Neural progenitor cell (in vitro differentiated cells): ENCODE measurements around the gene HYCC1. TPM values are rescaled to one million over a fixed set of nuclear protein-coding genes. Genes with fewer than 3 reads are reported as not detected.
"Not testable (repeated sequence)": the region's sequence is repeated elsewhere in the genome, so short reads cannot be mapped to it uniquely, and the experiment has no call there.

ENCODE experiments used
- DNase-seq: peaks from one replicate; pipeline ENCODE4 v3.0.0-alpha.2; 2016; ENCODE audit warnings: low spot score
- H2AFZ ChIP-seq: fragments of 200-600 bp; sonication (generic); replicated peaks from 2 replicates; pipeline ENCODE4 v1.6.1; 2016; ENCODE audit warnings: antibody characterized with exemption
- H3F3A ChIP-seq: fragments of 200-600 bp; sonication (generic); 2 replicates; pipeline ENCODE4 v1.6.1; 2016; ENCODE audit warnings: antibody characterized with exemption, low read depth
- H3K27ac ChIP-seq: fragments of 200-600 bp; sonication (generic); 2 replicates; pipeline ENCODE4 v1.5.1; 2016; ENCODE audit warnings: mild to moderate bottlenecking
- H3K27me3 ChIP-seq: fragments of 200-600 bp; sonication (generic); 2 replicates; pipeline ENCODE4 v1.6.1; 2016; ENCODE audit warnings: mild to moderate bottlenecking, moderate library complexity
- H3K36me3 ChIP-seq: fragments of 200-600 bp; sonication (generic); 2 replicates; pipeline ENCODE4 v1.5.1; 2016
- H3K4me1 ChIP-seq: fragments of 200-600 bp; sonication (generic); 2 replicates; pipeline ENCODE4 v1.6.1; 2016; ENCODE audit warnings: mixed run types
- H3K4me2 ChIP-seq: fragments of 200-600 bp; sonication (generic); 2 replicates; pipeline ENCODE4 v1.6.1; 2016
- H3K4me3 ChIP-seq: fragments of 200-600 bp; sonication (generic); 2 replicates; pipeline ENCODE4 v1.5.1; 2016
- H3K79me2 ChIP-seq: fragments of 200-600 bp; sonication (generic); 2 replicates; pipeline ENCODE4 v1.6.1; 2016; ENCODE audit warnings: low read depth
- H3K9ac ChIP-seq: fragments of 200-600 bp; sonication (generic); 2 replicates; pipeline ENCODE4 v1.6.1; 2016
- H3K9me3 ChIP-seq: fragments of 200-600 bp; sonication (generic); 2 replicates; pipeline ENCODE4 v1.5.1; 2016; ENCODE audit warnings: low read depth
- H4K20me1 ChIP-seq: fragments of 200-600 bp; sonication (generic); 2 replicates; pipeline ENCODE4 v1.6.1; 2016; ENCODE audit warnings: low read depth
- H3K27ac Mint-ChIP-seq: 3 replicates; pipeline ENCODE4 v1.8.0; 2021; ENCODE audit warnings: mixed read lengths
- H3K27me3 Mint-ChIP-seq: 2 replicates; pipeline ENCODE4 v1.8.0; 2022; ENCODE audit warnings: low read depth, mild to moderate bottlenecking, inconsistent platforms, moderate library complexity, mixed read lengths; ENCODE audit not compliant: insufficient read depth
- H3K36me3 Mint-ChIP-seq: 3 replicates; pipeline ENCODE4 v1.8.0; 2021; ENCODE audit warnings: mixed read lengths
- H3K4me1 Mint-ChIP-seq: 3 replicates; pipeline ENCODE4 v1.8.0; 2021; ENCODE audit warnings: mixed read lengths
- H3K4me3 Mint-ChIP-seq: 3 replicates; pipeline ENCODE4 v1.8.0; 2021; ENCODE audit warnings: mild to moderate bottlenecking, moderate library complexity, mixed read lengths
- H3K9me3 Mint-ChIP-seq: 3 replicates; pipeline ENCODE4 v1.8.0; 2020; ENCODE audit warnings: mixed read lengths
- CTCF ChIP-seq: fragments of 200-600 bp; sonication (generic); IDR thresholded peaks from 2 replicates; pipeline ENCODE4 v1.5.1; 2017; ENCODE audit warnings: antibody characterized with exemption, mild to moderate bottlenecking
- EZH2 ChIP-seq: fragments of 200-600 bp; sonication (generic); IDR thresholded peaks from 2 replicates; pipeline ENCODE4 v1.6.1; 2017; ENCODE audit warnings: antibody characterized with exemption, mild to moderate bottlenecking, moderate library complexity
- EZH2phosphoT487 ChIP-seq: fragments of 200-600 bp; sonication (generic); IDR thresholded peaks from 2 replicates; pipeline ENCODE4 v1.6.1; 2017; ENCODE audit warnings: antibody characterized with exemption
- total RNA-seq: library from RNA; depleted of rRNA; stranded (reverse); fragments of >200 nt; gene quantifications from 2 replicates; pipeline ENCODE4 v1.2.3, GENCODE V29; 2015; ENCODE audit warnings: low replicate concordance

The HYCC1 gene
- total RNA-seq, 1 donor from 2014 or later = 148 TPM

- Histone ChIP-seq H3K79me2 (no peaks in the 10 kb centered on the region), H3K4me2 (no peak overlapping the region), H3K36me3 (peaks cover 6% of the 10 kb centered on the region), H4K20me1 (no peaks in the 10 kb centered on the region), H3K4me1 (no peaks in the 10 kb centered on the region), H3K9me3 (no peaks in the 10 kb centered on the region), H3F3A (no peaks in the 10 kb centered on the region), H3K9ac (no peak overlapping the region), H3K4me3 (no peak overlapping the region), H2AFZ (no peak overlapping the region), H3K27me3 (no peaks in the 10 kb centered on the region), H3K27ac (no peak overlapping the region)
- Mint-ChIP-seq H3K27ac (no peak overlapping the region), H3K36me3 (peaks cover 11% of the 10 kb centered on the region), H3K4me3 (no peak overlapping the region), H3K9me3 (no peaks in the 10 kb centered on the region), H3K4me1 (no peaks in the 10 kb centered on the region), H3K27me3 (no peaks in the 10 kb centered on the region)
- no peak for DNase-seq
- TF ChIP-seq EZH2phosphoT487 = no peak
- TF ChIP-seq EZH2 = no peak
- TF ChIP-seq CTCF = no peak
These were observed 34.1 kb downstream of the HYCC1 start for GRCh38 chr7:22979861-22980260.

DNA sequence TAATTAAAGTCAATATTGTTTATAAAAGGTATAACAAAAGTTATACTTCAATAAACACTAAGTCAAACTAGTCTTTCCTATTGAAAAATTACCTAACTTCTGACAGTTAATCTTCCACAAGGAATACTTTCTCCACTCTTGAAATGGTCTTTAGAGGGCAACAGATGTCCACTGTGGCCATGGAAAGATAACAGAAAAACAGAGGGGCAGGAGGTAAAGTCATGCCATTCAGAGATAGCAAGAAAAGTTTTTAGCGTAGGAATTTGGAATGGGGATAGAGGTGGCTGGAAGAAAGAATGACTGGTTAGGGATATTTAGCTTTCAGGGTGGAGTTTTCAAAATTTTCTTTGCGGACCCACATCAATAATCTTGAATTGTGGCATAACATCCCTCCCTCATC, 34.7 kb downstream of the HYCC1 start:
- H3K9me3 ChIP-seq = no peaks in the 10 kb centered on the region
- no peak overlapping the region for H3K4me3 Mint-ChIP-seq
- no peak overlapping the region for H3K27ac ChIP-seq
- no peak overlapping the region for H2AFZ ChIP-seq
- H3K36me3 Mint-ChIP-seq = peaks cover 16% of the 10 kb centered on the region
- H3K4me1 ChIP-seq = no peaks in the 10 kb centered on the region
- H3K9ac ChIP-seq = no peak overlapping the region
- H3K4me3 ChIP-seq = no peak overlapping the region
- no peaks in the 10 kb centered on the region for H3K27me3 ChIP-seq
- no peak overlapping the region for H3K27ac Mint-ChIP-seq
- H3K27me3 Mint-ChIP-seq = no peaks in the 10 kb centered on the region
- no peaks in the 10 kb centered on the region for H3K4me1 Mint-ChIP-seq
- H3K4me2 ChIP-seq = no peak overlapping the region
- H3K36me3 ChIP-seq = peaks cover 6% of the 10 kb centered on the region
- DNase-seq = no peak
- no peaks in the 10 kb centered on the region for H3K9me3 Mint-ChIP-seq
- H3F3A ChIP-seq = no peaks in the 10 kb centered on the region
- no peaks in the 10 kb centered on the region for H3K79me2 ChIP-seq
- TF ChIP-seq EZH2phosphoT487 (no peak), CTCF (no peak), EZH2 (no peak)
- H4K20me1 ChIP-seq = no peaks in the 10 kb centered on the region

DNA sequence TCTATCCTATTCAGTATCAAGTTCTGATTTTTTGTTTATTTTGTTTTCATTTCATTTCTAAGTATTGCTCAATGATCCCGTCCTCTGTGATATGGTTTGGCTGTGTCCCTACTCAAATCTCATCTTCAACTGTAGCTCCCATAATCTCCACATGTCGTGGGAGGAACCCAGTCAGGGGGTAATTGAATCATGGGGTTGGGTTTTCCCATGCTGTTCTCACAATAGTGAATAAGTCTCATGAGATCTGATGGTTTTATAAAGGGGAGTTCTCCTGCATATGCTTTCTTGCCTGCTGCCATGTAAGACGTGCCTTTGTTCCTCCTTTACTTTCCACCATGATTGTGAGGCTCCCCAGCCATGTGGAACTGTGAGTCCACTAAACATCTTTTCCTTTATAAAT, 39.3 kb downstream of the HYCC1 start:
- not testable (repeated sequence) for H3K27me3 ChIP-seq, H3K4me1 ChIP-seq, H3K9me3 ChIP-seq, H4K20me1 ChIP-seq, H3K27ac Mint-ChIP-seq, H2AFZ ChIP-seq, H3F3A ChIP-seq, H3K27ac ChIP-seq, H3K27me3 Mint-ChIP-seq, H3K4me2 ChIP-seq, H3K4me3 ChIP-seq, H3K4me3 Mint-ChIP-seq, H3K79me2 ChIP-seq, H3K36me3 ChIP-seq, H3K9ac ChIP-seq, H3K9me3 Mint-ChIP-seq, H3K4me1 Mint-ChIP-seq, DNase-seq
- peaks cover 17% of the 10 kb centered on the region for H3K36me3 Mint-ChIP-seq

DNA sequence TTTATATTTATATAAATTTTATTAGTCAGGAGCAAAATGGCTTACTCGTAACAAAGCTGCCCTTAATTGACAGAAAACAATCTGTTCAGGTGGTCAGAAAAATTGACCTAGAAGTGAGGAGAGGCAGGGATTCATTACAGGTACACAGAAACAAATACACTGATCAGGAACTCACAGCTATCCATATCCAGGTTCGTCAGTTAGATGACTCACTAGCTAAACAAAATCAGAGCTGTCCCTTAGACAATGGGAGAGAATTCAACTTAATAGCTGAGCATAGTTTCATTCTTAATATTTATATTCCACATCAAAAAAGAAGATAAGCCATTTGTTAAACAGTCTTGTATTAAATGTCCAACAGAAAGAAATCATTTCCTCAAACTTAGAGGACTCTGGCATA, 41.7 kb downstream of the HYCC1 start:
- no peaks in the 10 kb centered on the region for H4K20me1 ChIP-seq
- no peak overlapping the region for H2AFZ ChIP-seq
- no peak overlapping the region for H3K4me2 ChIP-seq
- H3K79me2 ChIP-seq = no peaks in the 10 kb centered on the region
- no peaks in the 10 kb centered on the region for H3F3A ChIP-seq
- DNase-seq = no peak
- Mint-ChIP-seq H3K4me3 (no peak overlapping the region), H3K36me3 (peaks cover 25% of the 10 kb centered on the region), H3K27me3 (peaks cover 5% of the 10 kb centered on the region), H3K4me1 (no peaks in the 10 kb centered on the region), H3K9me3 (no peaks in the 10 kb centered on the region), H3K27ac (no peak overlapping the region)
- H3K9me3 ChIP-seq = no peaks in the 10 kb centered on the region
- peaks cover 4% of the 10 kb centered on the region for H3K36me3 ChIP-seq
- H3K4me1 ChIP-seq = no peaks in the 10 kb centered on the region
- no peak for TF ChIP-seq EZH2
- no peak for TF ChIP-seq CTCF
- TF ChIP-seq EZH2phosphoT487 = no peak
- no peaks in the 10 kb centered on the region for H3K27me3 ChIP-seq
- H3K4me3 ChIP-seq = no peak overlapping the region
- no peak overlapping the region for H3K27ac ChIP-seq
- no peak overlapping the region for H3K9ac ChIP-seq
